H7 (cell line): Measurements from ENCODE around the gene UBB. TPM values are rescaled to one million over a fixed set of nuclear protein-coding genes. Genes with fewer than 3 reads are reported as not detected.

ENCODE experiments used
- DNase-seq: peaks from one replicate; pipeline ENCODE4 v3.0.0; 2012
- H3K27me3 ChIP-seq: 2 replicates; pipeline ENCODE4 v1.6.0; 2011; ENCODE audit warnings: mild to moderate bottlenecking, low read length; ENCODE audit not compliant: control insufficient read depth, insufficient read depth
- H3K36me3 ChIP-seq: replicated peaks from 2 replicates; pipeline ENCODE4 v1.5.1; 2011; ENCODE audit warnings: low read length; ENCODE audit not compliant: control insufficient read depth, insufficient read depth
- H3K4me3 ChIP-seq: 2 replicates; pipeline ENCODE4 v1.5.1; 2011; ENCODE audit warnings: low read depth, mild to moderate bottlenecking, control low read depth, low read length, moderate library complexity; ENCODE audit not compliant: insufficient read depth
- total RNA-seq: library from RNA; depleted of rRNA; stranded (reverse); fragments of >200 nt; shearing (Covaris generic); gene quantifications from 2 replicates; pipeline ENCODE4 v1.2.3, GENCODE V29; 2014

Gene UBB
- total RNA-seq, 1 experiment from 2014 or later: 2,261 TPM

DNA sequence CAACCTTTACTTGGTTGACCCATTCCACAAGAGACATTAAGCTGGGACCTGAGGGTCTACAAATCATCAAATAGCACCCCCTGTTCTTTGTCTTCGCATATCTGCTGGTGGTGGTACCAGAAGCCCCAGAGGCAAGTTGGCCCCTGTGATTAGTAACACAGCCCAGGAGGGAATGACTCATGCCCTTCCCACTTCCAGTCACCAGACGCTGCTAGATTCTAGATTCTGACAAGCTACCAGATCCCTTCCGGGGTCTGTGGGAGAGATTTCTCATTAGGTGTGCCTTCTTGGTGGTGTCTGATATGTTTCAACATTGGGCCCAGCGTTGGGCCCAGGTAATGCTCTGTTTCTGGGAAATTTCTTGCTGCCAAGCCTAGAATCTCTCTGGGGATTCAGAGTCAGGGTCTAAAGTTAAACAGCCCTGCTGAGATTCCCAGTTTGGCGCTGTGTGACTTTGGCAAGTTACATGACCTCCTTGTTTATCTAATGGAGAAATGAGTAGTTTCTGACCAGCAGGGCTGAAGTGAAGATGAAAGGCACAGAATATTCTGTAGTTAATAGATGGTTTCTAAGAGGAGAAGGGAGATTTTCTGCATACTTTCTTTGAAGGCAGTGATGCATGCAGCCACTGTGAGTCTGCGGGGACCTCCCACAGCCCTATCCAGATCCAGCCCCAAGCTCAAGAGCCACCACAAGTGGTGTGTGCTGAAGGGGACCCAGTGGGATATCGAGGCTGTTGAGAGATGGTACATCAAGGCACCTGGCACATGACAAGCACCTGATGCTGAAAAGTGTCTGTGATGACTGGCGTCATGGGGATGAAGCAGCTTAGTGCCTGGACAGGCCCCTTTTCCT, 38.4 kb downstream of the UBB start:
- H3K36me3 ChIP-seq: no peaks in the 10 kb centered on the region
- H3K4me3 ChIP-seq: no peak overlapping the region
- H3K27me3 ChIP-seq: no peaks in the 10 kb centered on the region
- peak; percentile 29 for DNase-seq

DNA sequence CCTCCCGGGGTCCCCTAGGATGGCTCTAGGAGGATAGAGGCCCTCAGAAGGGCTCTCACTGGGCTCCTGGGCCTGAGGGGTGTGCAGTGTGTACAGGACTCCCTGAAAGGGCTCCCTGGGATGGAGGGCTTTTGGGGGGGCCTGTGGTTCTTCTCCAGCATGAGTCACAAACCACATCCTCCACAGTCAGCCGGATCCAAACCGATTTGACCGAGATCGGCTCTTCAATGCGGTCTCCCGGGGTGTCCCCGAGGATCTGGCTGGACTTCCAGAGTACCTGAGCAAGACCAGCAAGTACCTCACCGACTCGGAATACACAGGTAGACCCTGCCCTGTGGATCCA, 39.0 kb downstream of the UBB start:
- no peaks in the 10 kb centered on the region for H3K36me3 ChIP-seq
- no peaks in the 10 kb centered on the region for H3K27me3 ChIP-seq
- DNase-seq: no peak
- no peak overlapping the region for H3K4me3 ChIP-seq

GRCh38 chr17:16422416-16422815, 41.5 kb downstream of the UBB start:
- peak; percentile 42 for DNase-seq
- no peaks in the 10 kb centered on the region for H3K27me3 ChIP-seq
- no peak overlapping the region for H3K4me3 ChIP-seq
- no peaks in the 10 kb centered on the region for H3K36me3 ChIP-seq

DNA sequence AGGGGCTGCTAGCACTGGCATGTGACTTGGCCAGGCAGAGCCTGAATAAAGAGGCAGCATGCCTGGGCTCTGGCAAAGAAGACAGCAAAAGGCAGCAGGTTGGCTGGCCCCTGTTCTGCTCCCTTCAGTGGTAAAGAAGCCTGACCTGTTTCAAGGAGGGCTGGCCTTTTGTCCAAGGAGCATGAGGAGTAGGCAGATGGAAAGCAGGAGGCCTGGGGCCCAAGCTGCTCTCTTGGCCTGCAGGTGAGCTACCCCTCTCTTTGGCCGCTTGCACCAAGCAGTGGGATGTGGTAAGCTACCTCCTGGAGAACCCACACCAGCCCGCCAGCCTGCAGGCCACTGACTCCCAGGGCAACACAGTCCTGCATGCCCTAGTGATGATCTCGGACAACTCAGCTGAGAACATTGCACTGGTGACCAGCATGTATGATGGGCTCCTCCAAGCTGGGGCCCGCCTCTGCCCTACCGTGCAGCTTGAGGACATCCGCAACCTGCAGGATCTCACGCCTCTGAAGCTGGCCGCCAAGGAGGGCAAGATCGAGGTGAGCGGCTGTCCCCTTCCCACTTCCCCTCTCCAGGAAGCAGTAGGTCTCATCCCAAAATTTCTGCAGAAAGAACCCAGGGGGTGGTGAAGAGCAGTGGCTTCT, 42.5 kb downstream of the UBB start:
- peak; percentile 20 for DNase-seq
- H3K36me3 ChIP-seq: no peaks in the 10 kb centered on the region
- H3K27me3 ChIP-seq: no peaks in the 10 kb centered on the region
- H3K4me3 ChIP-seq: no peak overlapping the region

DNA sequence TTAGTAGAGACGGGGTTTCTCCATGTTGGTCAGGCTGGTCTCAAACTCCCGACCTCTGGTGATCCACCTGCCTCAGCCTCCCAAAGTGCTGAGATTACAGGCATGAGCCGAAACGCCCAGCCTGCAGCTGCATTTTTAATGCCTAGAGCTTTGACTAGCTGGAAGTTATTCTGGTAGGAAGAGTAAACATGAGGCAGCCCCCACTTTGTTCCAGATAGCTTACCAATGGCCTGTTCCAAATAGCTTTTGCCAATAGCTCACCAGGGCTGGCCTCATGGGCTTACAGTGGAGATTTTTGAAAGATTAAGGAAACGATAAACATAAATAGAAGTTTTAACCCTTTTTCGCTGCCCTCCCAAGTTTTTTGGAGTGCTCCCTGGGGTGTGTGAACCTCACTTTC, 44.3 kb downstream of the UBB start:
- Histone ChIP-seq H3K27me3 (no peaks in the 10 kb centered on the region), H3K36me3 (no peaks in the 10 kb centered on the region), H3K4me3 (no peak overlapping the region)
- no peak for DNase-seq

DNA sequence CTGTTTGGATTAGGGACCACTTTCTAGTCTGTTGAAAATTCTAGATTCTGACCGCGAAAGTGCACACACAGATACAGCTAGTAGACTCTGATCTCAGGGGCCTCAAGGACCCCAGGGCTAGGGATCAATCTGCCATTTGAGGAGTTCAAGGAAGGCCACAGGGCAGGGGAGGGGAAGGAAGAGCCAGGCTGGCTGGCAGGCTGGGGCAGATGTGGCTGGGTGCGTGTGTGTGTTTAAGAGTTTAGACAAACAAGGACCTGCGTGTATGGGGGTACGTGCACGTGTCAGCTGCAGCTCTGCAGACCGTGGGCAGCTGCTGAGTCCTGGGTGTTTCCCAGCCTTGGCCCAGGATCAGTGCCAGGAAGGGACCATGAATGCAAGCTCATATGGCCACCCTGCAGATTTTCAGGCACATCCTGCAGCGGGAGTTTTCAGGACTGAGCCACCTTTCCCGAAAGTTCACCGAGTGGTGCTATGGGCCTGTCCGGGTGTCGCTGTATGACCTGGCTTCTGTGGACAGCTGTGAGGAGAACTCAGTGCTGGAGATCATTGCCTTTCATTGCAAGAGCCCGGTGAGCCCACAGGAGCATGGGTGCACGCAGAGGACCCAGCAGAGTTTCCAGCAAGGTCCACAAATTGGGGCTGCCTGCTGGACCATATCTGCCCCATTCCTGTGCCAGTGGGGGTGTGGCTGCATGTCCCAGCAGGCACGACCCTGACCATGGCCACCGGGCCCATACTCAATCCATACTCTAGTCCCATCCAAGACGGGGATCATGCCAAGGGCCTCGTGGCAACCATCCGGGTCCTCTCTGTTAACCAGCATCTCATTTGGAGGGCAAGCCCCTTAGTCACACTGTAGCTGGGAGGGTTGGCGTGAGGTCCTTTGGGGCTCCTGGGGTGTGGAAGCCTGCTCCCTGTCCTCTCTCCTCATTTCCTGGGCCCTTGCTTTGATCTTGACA, 45.1 kb downstream of the UBB start:
- Histone ChIP-seq H3K4me3 (no peak overlapping the region), H3K36me3 (no peaks in the 10 kb centered on the region), H3K27me3 (no peaks in the 10 kb centered on the region)
- DNase-seq: no peak

- Histone ChIP-seq H3K4me3 (no peak overlapping the region), H3K27me3 (no peaks in the 10 kb centered on the region), H3K36me3 (no peaks in the 10 kb centered on the region)
- no peak for DNase-seq
These were observed 46.1 kb downstream of the UBB start for GRCh38 chr17:16427020-16427419.

GRCh38 chr17:16428098-16428882, 47.4 kb downstream of the UBB start:
- no peaks in the 10 kb centered on the region for H3K27me3 ChIP-seq
- no peaks in the 10 kb centered on the region for H3K36me3 ChIP-seq
- peak; percentile 90 for DNase-seq
- H3K4me3 ChIP-seq: no peak overlapping the region

GRCh38 chr17:16429083-16429482, 48.2 kb downstream of the UBB start:
- no peak for DNase-seq
- H3K36me3 ChIP-seq: no peaks in the 10 kb centered on the region
- no peak overlapping the region for H3K4me3 ChIP-seq
- H3K27me3 ChIP-seq: no peaks in the 10 kb centered on the region

GRCh38 chr17:16430650-16431049, 49.8 kb downstream of the UBB start:
- H3K27me3 ChIP-seq: no peaks in the 10 kb centered on the region
- H3K36me3 ChIP-seq: no peaks in the 10 kb centered on the region
- no peak for DNase-seq
- no peak overlapping the region for H3K4me3 ChIP-seq

DNA sequence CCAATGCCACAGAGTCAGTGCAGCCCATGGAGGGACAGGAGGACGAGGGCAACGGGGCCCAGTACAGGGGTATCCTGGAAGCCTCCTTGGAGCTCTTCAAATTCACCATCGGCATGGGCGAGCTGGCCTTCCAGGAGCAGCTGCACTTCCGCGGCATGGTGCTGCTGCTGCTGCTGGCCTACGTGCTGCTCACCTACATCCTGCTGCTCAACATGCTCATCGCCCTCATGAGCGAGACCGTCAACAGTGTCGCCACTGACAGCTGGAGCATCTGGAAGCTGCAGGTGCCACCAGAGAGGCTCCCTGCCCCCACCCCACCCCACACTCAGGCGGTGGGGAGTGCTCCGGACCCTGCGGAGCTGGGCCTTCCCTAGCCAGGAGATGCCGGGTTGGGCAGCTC, 51.1 kb downstream of the UBB start:
- no peak for DNase-seq

More for the DNA sequence above, 51.1 kb downstream of the UBB start:
- Histone ChIP-seq H3K36me3 (no peaks in the 10 kb centered on the region), H3K27me3 (no peaks in the 10 kb centered on the region), H3K4me3 (no peak overlapping the region)
